ENCODE results near the gene KCNK4.
"Not testable (repeated sequence)": the region's sequence is repeated elsewhere in the genome, so short reads cannot be mapped to it uniquely, and the experiment has no call there.

KCNK4 gene

DNA sequence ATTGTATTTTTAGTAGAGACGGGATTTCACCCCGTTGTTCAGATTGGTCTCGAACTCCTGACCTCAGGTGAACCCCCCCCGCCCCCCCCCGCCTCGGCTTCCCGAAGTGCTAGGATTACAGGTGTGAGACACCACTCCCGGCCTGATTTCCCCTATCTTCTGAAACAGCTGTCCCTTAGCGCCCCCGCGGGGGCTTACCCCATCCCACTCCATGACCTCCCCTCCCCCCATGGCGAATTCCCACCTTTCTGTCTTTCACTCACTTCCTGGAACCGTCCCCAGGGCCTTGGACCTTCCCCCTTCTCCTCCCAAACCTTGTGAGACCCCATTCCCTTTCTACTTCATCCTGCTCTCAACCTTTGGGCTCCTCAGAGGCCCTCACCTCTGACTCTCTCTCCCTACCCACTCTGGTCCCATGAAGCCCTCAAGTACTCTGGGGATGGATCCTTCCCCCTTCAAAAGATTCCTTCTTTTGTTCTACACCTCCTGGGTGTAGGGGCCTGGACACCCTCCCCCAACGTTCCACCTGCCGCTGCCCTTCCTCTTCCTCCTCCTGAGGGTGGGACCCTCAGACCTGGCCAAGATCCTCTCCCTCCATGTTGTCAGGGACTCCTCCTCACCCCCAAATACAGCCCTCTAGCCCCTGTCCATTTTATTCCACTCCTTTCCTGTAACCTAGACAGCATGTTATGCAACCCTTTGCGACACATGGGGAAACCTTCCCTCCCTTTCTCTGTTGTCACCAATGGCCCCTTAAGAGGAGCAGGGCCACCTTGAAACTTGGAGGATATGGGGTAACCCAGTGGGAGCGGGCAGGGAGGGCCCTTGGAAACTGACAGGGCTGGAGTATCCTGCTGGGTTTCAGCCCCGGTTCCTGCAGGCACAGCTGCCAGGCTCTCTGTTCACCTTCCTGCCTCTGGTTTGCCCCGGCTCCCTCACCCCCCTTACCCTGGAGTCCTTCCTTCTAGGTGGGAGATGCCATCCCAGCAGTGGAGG lies 28.0 kb downstream of the KCNK4 start:
- Mint-ChIP-seq H3K27ac (peak overlapping the region; percentile 98 to 99), H3K27me3 (no peaks in the 10 kb centered on the region), H3K4me1 (ENCODE audit: low read depth in 2 of 2) (peaks cover 29 to 33% of the 10 kb centered on the region in 2 donors), H3K9me3 (no peaks in the 10 kb centered on the region), H3K36me3 (ENCODE audit: insufficient read depth) (peaks cover 56% of the 10 kb centered on the region), H3K4me3 (peak overlapping the region; percentile 88 to 94)
- ATAC-seq (replicated peaks), result no peak
- DNase-seq, result no peak

DNA sequence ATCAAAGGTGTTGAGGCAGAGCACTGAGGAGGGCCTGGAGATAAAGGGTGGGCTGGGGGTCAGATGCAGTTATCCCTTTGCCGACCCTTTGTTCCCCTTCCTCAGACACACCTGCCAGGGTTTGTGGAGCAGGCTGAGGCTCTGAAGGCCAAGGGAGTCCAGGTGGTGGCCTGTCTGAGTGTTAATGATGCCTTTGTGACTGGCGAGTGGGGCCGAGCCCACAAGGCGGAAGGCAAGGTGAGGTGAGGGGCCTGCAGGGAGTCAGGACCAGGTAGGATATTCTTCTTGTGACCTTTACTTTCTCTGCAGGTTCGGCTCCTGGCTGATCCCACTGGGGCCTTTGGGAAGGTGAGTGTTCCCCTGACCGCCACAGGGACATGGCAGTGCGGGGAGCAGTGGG lies 29.5 kb downstream of the KCNK4 start:
- Mint-ChIP-seq H3K4me1 (ENCODE audit: low read depth in 2 of 2) (peaks cover 29 to 33% of the 10 kb centered on the region in 2 donors), H3K9me3 (no peaks in the 10 kb centered on the region), H3K27ac (peak overlapping the region in 1 of 2 donors; percentile 33), H3K27me3 (no peaks in the 10 kb centered on the region), H3K36me3 (ENCODE audit: insufficient read depth) (peaks cover 49% of the 10 kb centered on the region), H3K4me3 (no peak overlapping the region)
- ATAC-seq (replicated peaks) (no peak), DNase-seq (no peak)

DNA sequence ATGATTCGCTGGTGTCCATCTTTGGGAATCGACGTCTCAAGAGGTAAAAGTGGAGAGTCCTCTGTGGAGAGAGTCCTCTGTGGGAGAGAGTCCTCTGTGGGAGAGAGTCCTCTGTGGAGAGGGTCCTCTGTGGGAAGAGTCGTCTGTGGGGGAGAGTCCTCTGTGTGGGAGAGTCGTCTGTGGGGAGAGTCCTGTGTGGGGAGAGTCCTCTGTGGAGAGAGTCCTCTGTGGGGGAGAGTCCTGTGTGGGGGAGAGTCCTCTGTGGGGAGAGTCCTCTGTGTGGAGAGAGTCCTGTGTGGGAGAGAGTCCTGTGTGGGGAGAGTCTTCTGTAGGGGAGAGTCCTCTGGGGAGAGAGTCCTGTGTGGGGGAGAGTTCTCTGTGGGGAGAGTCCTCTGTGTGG lies 29.9 kb downstream of the KCNK4 start:
- DNase-seq, result no peak
- Mint-ChIP-seq H3K4me1 (ENCODE audit: low read depth in 2 of 2) (peaks cover 29 to 33% of the 10 kb centered on the region in 2 donors), H3K4me3 (no peak overlapping the region), H3K9me3 (no peaks in the 10 kb centered on the region), H3K36me3 (ENCODE audit: insufficient read depth) (peaks cover 49% of the 10 kb centered on the region), H3K27me3 (no peaks in the 10 kb centered on the region), H3K27ac (peak overlapping the region in 1 of 2 donors; percentile 33)
- no peak for ATAC-seq (replicated peaks)

DNA sequence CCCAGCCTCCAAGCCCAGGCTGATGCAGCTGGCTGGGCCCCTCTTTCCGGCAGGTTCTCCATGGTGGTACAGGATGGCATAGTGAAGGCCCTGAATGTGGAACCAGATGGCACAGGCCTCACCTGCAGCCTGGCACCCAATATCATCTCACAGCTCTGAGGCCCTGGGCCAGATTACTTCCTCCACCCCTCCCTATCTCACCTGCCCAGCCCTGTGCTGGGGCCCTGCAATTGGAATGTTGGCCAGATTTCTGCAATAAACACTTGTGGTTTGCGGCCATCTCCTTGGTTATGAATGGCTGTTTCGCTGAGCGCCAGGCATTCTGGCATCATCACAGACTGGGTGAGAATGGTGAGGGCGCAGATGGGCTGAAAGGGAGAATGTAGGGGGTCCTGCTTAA lies 30.4 kb downstream of the KCNK4 start:
- ATAC-seq (replicated peaks) (no peak), DNase-seq (no peak)
- H3K4me1 Mint-ChIP-seq (ENCODE audit: low read depth in 2 of 2), result peaks cover 27 to 28% of the 10 kb centered on the region in 2 donors
- no peaks in the 10 kb centered on the region for H3K9me3 Mint-ChIP-seq
- peaks cover 45% of the 10 kb centered on the region for H3K36me3 Mint-ChIP-seq (ENCODE audit: insufficient read depth)
- H3K27ac Mint-ChIP-seq, result no peak overlapping the region
- H3K4me3 Mint-ChIP-seq, result no peak overlapping the region
- no peaks in the 10 kb centered on the region for H3K27me3 Mint-ChIP-seq

DNA sequence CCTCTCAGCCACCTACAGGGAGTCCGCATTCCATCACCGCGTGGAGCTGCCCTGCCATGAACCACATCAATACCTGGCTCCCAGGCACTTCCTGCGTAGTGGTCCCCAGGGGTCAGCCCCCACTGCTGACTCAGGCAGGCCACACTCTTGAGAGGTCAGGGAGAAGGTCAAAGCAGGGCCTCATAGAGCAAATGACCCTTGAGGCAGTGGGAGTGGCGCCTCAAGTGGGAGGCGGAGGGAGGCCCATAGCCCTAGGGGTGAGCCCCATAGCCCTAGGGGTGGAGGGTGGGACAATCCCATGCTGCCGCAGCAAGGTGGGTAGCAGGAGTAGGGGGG lies 31.8 kb downstream of the KCNK4 start:
- no peaks in the 10 kb centered on the region for H3K9me3 Mint-ChIP-seq
- no peak overlapping the region for H3K4me3 Mint-ChIP-seq
- DNase-seq (no peak), ATAC-seq (replicated peaks) (no peak)
- peaks cover 17 to 18% of the 10 kb centered on the region in 2 donors for H3K4me1 Mint-ChIP-seq (ENCODE audit: low read depth in 2 of 2)
- H3K27ac Mint-ChIP-seq, result no peak overlapping the region
- peaks cover 31% of the 10 kb centered on the region for H3K36me3 Mint-ChIP-seq (ENCODE audit: insufficient read depth)
- H3K27me3 Mint-ChIP-seq, result no peaks in the 10 kb centered on the region

DNA sequence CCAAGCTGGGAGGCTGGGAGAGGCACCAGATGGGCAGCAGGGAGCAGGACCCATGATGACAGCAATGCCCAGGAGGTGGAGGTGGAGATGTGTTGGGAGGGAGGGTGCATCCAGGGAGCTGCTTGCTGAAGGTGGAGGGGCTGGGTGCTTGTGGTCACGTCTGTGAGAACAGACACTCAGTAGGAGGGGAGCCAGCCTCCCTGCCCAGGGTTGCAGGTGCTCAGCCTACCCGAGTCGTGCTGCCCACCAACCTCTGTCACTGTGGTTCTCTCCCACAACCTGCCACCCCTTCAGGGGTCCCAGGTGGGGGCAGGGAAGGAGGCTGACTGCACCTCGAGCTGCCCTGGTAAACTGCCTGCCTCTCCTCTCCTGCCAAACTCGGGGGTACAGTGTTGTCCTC lies 32.3 kb downstream of the KCNK4 start:
- H3K4me1 Mint-ChIP-seq (ENCODE audit: low read depth in 2 of 2), result peaks cover 13 to 14% of the 10 kb centered on the region in 2 donors
- ATAC-seq (replicated peaks) (no peak), DNase-seq (no peak)
- H3K9me3 Mint-ChIP-seq, result no peaks in the 10 kb centered on the region
- H3K36me3 Mint-ChIP-seq (ENCODE audit: insufficient read depth), result peaks cover 26% of the 10 kb centered on the region
- no peaks in the 10 kb centered on the region for H3K27me3 Mint-ChIP-seq
- no peak overlapping the region for H3K27ac Mint-ChIP-seq
- H3K4me3 Mint-ChIP-seq, result no peak overlapping the region

DNA sequence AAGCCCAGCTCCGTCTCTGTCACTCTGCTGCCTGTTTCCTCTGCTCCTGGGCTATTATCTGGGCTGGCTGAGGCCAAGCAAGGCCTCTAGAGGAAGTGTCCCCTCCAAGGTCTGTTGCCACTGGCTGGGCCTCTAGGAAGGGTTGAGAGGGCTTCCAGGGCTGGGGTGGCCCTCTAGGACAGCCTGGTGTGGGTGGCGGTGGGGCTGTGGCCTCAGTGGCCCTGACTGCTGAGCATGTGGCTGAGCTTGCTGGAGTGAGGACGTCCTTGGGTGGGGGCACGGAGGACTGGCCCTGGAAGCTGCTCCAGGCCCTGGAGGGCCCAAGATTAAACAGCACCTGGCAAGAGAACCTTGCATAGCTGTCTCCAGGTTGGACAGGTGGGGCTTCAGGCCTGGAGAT lies 32.9 kb downstream of the KCNK4 start:
- H3K27ac Mint-ChIP-seq; H3K27me3 Mint-ChIP-seq; H3K9me3 Mint-ChIP-seq; H3K4me3 Mint-ChIP-seq; DNase-seq; ATAC-seq (replicated peaks): not testable (repeated sequence)
- H3K36me3 Mint-ChIP-seq (ENCODE audit: insufficient read depth), result peaks cover 22% of the 10 kb centered on the region
- H3K4me1 Mint-ChIP-seq (ENCODE audit: low read depth in 2 of 2), result peaks cover 9 to 11% of the 10 kb centered on the region in 2 donors

DNA sequence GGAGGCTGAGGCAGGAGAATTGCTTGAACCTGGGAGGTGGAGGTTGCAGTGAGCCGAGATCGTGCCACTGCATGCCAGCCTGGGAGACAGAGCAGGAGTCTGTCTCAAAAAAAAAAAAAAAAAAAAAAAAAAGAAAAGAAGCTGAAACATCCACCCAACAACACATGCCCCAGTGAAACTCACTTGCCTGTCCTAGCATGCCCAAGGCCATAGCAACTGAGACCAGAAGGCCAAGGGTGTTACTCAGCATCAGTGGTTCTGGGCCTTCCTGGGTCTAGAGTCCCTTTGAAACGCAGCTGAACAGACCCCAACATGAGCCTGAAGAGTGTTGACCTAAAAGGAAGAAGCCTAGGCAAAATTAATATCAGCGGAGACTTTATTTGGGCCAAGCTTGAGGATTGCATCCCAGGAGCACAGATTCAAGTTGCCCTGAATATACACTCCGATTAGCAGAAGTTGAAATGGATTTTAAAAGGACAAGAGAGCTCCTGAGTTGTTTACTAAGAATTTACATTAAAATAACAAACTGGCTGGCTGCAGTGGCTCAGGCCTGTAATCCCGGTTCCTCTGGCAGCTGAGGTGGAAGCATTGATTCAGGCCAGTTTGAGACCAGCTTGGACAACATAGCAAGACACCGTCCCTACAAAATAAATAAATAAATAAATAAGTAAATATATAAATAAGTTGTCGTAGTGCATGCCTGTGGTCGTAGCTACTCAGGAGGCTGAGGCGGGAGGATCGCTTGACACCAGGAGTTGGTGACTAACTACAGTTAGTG lies 33.8 kb downstream of the KCNK4 start:
- no peak overlapping the region for H3K4me3 Mint-ChIP-seq
- DNase-seq (no peak), ATAC-seq (replicated peaks) (no peak)
- H3K4me1 Mint-ChIP-seq (ENCODE audit: low read depth in 2 of 2), result peaks cover 4% of the 10 kb centered on the region in 2 donors
- H3K9me3 Mint-ChIP-seq, result no peaks in the 10 kb centered on the region
- peaks cover 14% of the 10 kb centered on the region for H3K36me3 Mint-ChIP-seq (ENCODE audit: insufficient read depth)
- H3K27me3 Mint-ChIP-seq, result no peaks in the 10 kb centered on the region
- H3K27ac Mint-ChIP-seq, result no peak overlapping the region

DNA sequence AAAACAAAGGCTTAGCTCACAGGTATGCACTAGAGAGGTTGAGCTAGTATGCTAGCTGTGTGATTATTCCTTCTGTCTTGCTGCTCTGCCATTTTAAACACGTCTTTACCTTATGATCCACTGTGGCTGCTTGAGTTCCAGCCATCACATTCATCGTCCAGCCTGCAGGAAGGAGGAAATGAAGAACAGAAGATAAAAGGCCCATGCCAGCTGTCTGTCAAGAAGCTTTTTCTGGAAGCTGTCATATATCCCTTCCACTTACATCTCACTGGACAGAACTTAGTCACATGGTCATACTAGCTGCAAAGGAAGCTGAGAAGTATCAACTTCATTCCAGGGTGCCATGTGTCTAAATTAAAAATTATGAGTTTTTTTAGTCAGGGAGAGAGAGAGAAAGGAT lies 36.3 kb downstream of the KCNK4 start:
- no peaks in the 10 kb centered on the region for H3K9me3 Mint-ChIP-seq
- DNase-seq, result no peak
- H3K4me1 Mint-ChIP-seq (ENCODE audit: low read depth in 2 of 2), result peaks cover 8 to 14% of the 10 kb centered on the region in 2 donors
- H3K27me3 Mint-ChIP-seq, result no peaks in the 10 kb centered on the region
- no peak overlapping the region for H3K4me3 Mint-ChIP-seq
- H3K27ac Mint-ChIP-seq, result no peak overlapping the region
- H3K36me3 Mint-ChIP-seq (ENCODE audit: insufficient read depth), result peaks cover 8% of the 10 kb centered on the region
- no peak for ATAC-seq (replicated peaks)

DNA sequence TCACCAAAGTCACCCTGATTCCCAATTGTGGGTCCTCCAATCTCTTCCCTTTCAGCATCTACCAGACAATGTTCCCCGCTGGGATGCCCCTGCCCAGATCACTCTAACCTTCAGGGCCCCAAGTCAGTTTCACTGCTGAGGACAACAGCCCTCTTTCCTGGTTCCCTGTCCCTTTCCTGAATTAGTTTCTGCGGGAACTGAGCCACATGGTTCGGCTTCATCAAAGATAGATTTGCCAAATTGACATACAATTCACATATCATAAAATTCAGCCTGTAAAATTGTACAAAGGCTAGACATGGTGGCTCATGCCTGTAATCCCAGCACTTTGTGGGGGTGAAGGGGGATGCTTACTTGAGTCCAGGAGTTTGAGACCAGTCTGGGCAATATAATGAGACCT lies 36.9 kb downstream of the KCNK4 start:
- no peaks in the 10 kb centered on the region for H3K9me3 Mint-ChIP-seq
- H3K27me3 Mint-ChIP-seq, result no peaks in the 10 kb centered on the region
- no peak overlapping the region for H3K4me3 Mint-ChIP-seq
- peaks cover 8 to 14% of the 10 kb centered on the region in 2 donors for H3K4me1 Mint-ChIP-seq (ENCODE audit: low read depth in 2 of 2)
- no peak for ATAC-seq (replicated peaks)
- H3K27ac Mint-ChIP-seq, result no peak overlapping the region
- peaks cover 8% of the 10 kb centered on the region for H3K36me3 Mint-ChIP-seq (ENCODE audit: insufficient read depth)
- DNase-seq, result no peak

DNA sequence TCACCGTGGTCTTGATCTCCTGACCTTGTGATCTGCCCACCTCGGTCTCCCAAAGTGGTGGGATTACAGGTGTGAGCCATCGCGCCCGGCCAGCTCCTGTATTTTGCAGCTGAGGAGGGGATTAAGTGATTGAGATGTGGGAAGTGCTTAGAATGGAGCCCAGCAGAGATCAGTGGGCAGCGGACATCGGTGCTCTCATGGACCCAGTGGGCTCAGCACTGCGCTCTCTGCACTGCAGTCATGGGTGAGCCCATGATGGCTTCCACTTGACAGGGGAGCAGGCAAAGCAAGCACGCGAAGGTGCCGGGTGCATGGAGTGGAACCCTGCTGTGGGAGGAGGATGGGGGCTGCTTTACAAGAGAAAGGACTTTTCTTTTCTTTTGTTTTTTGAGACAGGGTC lies 39.8 kb downstream of the KCNK4 start:
- ATAC-seq (replicated peaks) (no peak), DNase-seq (no peak)
- H3K4me1 Mint-ChIP-seq (ENCODE audit: low read depth in 2 of 2), result peaks cover 8 to 14% of the 10 kb centered on the region in 2 donors
- H3K27me3 Mint-ChIP-seq, result no peaks in the 10 kb centered on the region
- H3K27ac Mint-ChIP-seq, result peak overlapping the region in 1 of 2 donors; percentile 11
- peak overlapping the region in 1 of 2 donors; percentile 52 for H3K4me3 Mint-ChIP-seq
- H3K9me3 Mint-ChIP-seq, result no peaks in the 10 kb centered on the region
- peaks cover 4% of the 10 kb centered on the region for H3K36me3 Mint-ChIP-seq (ENCODE audit: insufficient read depth)

DNA sequence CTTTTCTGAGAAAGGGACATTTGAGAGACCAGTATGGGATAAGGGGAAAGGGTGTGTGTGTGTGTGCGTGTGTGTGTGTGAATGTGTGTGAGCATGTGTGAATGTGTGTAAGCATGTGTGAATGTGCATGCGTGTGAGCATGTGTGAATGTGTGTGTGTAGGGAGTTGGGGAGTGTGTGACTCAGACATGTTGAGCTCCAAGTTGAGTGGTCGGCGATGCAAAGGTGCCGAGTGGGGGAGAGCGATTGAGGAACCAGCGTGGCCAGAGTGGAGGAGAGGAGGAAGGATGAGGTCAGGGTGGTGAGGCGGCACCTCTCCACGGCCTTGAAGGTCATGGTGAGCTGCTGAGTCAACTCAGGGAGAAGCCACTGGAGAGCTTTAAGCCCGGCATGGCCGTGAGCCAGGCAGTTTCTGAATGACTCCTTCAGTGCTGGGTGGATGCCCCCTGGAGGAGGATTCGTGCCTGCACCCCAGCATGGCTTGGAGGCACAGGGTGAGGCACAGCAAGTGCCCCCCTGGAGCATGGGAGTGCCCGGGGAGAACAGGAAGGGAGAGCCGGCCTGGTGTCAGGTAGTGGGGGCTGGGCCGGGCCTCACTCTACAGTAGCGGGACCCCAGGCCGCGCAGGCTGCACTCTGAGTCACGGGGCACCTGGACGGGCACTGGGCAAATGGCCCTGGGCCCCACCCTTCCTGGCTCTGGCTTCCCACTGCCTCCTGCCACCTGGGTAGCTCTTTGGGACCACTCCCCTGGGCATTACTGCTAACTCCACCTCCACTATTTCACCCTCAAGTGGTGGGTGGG lies 40.7 kb downstream of the KCNK4 start:
- peak overlapping the region; percentile 11 to 42 for H3K27ac Mint-ChIP-seq

DNA sequence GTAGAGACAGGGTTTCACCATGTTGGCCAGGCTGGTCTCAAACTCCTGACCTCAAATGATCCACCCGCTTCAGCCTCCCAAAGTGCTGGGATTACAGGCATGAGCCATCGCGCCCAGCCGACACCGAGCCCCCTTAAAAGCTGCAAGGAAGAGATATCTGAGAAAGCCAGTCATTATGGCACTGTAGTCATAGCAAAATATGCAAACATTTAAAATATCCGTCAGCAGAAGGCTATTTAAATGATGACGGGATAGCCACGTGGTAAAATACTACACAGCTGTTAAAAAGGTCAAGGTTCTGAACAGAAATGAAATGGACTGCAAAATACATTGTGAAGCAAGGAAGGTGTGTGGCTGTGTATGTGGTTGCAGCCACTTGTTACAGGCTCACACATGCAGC lies 42.5 kb downstream of the KCNK4 start:
- H3K4me3 Mint-ChIP-seq, result no peak overlapping the region
- H3K4me1 Mint-ChIP-seq (ENCODE audit: low read depth in 2 of 2), result peaks cover 11 to 14% of the 10 kb centered on the region in 2 donors
- DNase-seq (no peak), ATAC-seq (replicated peaks) (no peak)
- H3K36me3 Mint-ChIP-seq (ENCODE audit: insufficient read depth), result peaks cover 13% of the 10 kb centered on the region
- no peak overlapping the region for H3K27ac Mint-ChIP-seq
- no peaks in the 10 kb centered on the region for H3K27me3 Mint-ChIP-seq
- no peaks in the 10 kb centered on the region for H3K9me3 Mint-ChIP-seq

More for the DNA sequence above, 40.7 kb downstream of the KCNK4 start:
- Mint-ChIP-seq H3K4me1 (ENCODE audit: low read depth in 2 of 2) (peaks cover 8 to 14% of the 10 kb centered on the region in 2 donors), H3K36me3 (ENCODE audit: insufficient read depth) (peaks cover 4% of the 10 kb centered on the region), H3K9me3 (no peaks in the 10 kb centered on the region), H3K27me3 (no peaks in the 10 kb centered on the region), H3K4me3 (peak overlapping the region; percentile 47 to 52)
- DNase-seq (peak; percentile 72 to 80 (median 73)), ATAC-seq (replicated peaks) (peak; percentile 90)

Measured in effector memory CD8-positive, alpha-beta T cell (primary cell).